OCI-LY1 (cell line): Measurements from ENCODE around the gene BRD1.

ENCODE experiments used
- H2AFZ ChIP-seq: fragments of 200-600 bp; sonication (generic), shearing (Covaris generic); 2 replicates; pipeline ENCODE4 v1.6.0; 2014; ENCODE audit warnings: antibody characterized with exemption, mild to moderate bottlenecking, low read length
- H3F3A ChIP-seq: fragments of 200-600 bp; sonication (generic), shearing (Covaris generic); 2 replicates; pipeline ENCODE4 v1.6.0; 2014; ENCODE audit warnings: mild to moderate bottlenecking, antibody characterized with exemption, low read length, moderate library complexity; ENCODE audit not compliant: insufficient read depth
- H3K27ac ChIP-seq: fragments of 200-600 bp; sonication (generic); 2 replicates; pipeline ENCODE4 v1.5.1; 2014; ENCODE audit warnings: low read length, mixed run types, mild to moderate bottlenecking, low read depth; ENCODE audit not compliant: poor library complexity, severe bottlenecking
- H3K27me3 ChIP-seq: fragments of 200-600 bp; sonication (generic); 2 replicates; pipeline ENCODE4 v1.6.0; 2014; ENCODE audit warnings: antibody characterized with exemption, mild to moderate bottlenecking, low read length, moderate library complexity; ENCODE audit not compliant: insufficient read depth
- H3K36me3 ChIP-seq: fragments of 200-600 bp; sonication (generic); 2 replicates; pipeline ENCODE4 v1.6.1; 2014; ENCODE audit warnings: mild to moderate bottlenecking, antibody characterized with exemption, low read length, moderate library complexity, mixed read lengths; ENCODE audit not compliant: insufficient read depth
- H3K4me1 ChIP-seq: fragments of 200-600 bp; sonication (generic); 2 replicates; pipeline ENCODE4 v1.5.1; 2014; ENCODE audit warnings: mild to moderate bottlenecking, low read length, moderate library complexity; ENCODE audit not compliant: insufficient read depth, severe bottlenecking
- H3K4me2 ChIP-seq: fragments of 200-600 bp; sonication (generic), shearing (Covaris generic); 2 replicates; pipeline ENCODE4 v1.6.1; 2014; ENCODE audit warnings: low read length
- H3K4me3 ChIP-seq: fragments of 200-600 bp; sonication (generic); 2 replicates; pipeline ENCODE4 v1.5.1; 2014; ENCODE audit warnings: low read length, low read depth, mild to moderate bottlenecking, mixed read lengths; ENCODE audit not compliant: poor library complexity, severe bottlenecking
- H3K79me2 ChIP-seq: fragments of 200-600 bp; shearing (Covaris generic); 2 replicates; pipeline ENCODE4 v1.6.1; 2016; ENCODE audit warnings: mixed run types, low read length, mixed read lengths; ENCODE audit not compliant: insufficient read depth
- H3K9ac ChIP-seq: fragments of 200-600 bp; sonication (generic), shearing (Covaris generic); 2 replicates; pipeline ENCODE4 v1.6.1; 2014; ENCODE audit warnings: mild to moderate bottlenecking, low read length, mixed read lengths
- H3K9me2 ChIP-seq: fragments of 200-600 bp; sonication (generic), shearing (Covaris generic); 2 replicates; pipeline ENCODE4 v1.6.1; 2014; ENCODE audit warnings: low read depth, mild to moderate bottlenecking, low read length, mixed read lengths
- H3K9me3 ChIP-seq: fragments of 200-600 bp; shearing (Covaris generic); 2 replicates; pipeline ENCODE4 v1.6.1; 2014; ENCODE audit warnings: low read length, mixed read lengths
- H4K20me1 ChIP-seq: fragments of 200-600 bp; sonication (generic), shearing (Covaris generic); 2 replicates; pipeline ENCODE4 v1.6.0; 2016; ENCODE audit warnings: mild to moderate bottlenecking, low read length; ENCODE audit not compliant: insufficient read depth
- EZH2 ChIP-seq: fragments of 200-600 bp; sonication (generic), shearing (Covaris generic); IDR thresholded peaks from 2 replicates; pipeline ENCODE4 v1.8.0; 2017; ENCODE audit warnings: borderline replicate concordance, mixed run types, mild to moderate bottlenecking, antibody characterized with exemption, low read length, moderate library complexity, mixed read lengths
- TF ChIP-seq, protein P1 (sequence below): fragments of 200-600 bp; sonication (generic), shearing (Covaris generic); IDR thresholded peaks from 2 replicates; pipeline ENCODE4 v1.5.1; 2017; ENCODE audit warnings: mild to moderate bottlenecking, antibody characterized with exemption, low read length, moderate library complexity, mixed read lengths

The BRD1 gene

GRCh38 chr22:49845241-49845640 lies 17.6 kb upstream of the BRD1 start:
- H2AFZ ChIP-seq, result no peak overlapping the region
- no peaks in the 10 kb centered on the region for H3K36me3 ChIP-seq
- no peak overlapping the region for H3K4me3 ChIP-seq
- no peaks in the 10 kb centered on the region for H3K9me3 ChIP-seq
- no peaks in the 10 kb centered on the region for H3K27me3 ChIP-seq
- no peaks in the 10 kb centered on the region for H3F3A ChIP-seq
- no peaks in the 10 kb centered on the region for H3K4me1 ChIP-seq
- H4K20me1 ChIP-seq, result no peaks in the 10 kb centered on the region
- no peak overlapping the region for H3K9ac ChIP-seq
- H3K27ac ChIP-seq, result no peak overlapping the region
- H3K4me2 ChIP-seq, result no peak overlapping the region
- no peaks in the 10 kb centered on the region for H3K79me2 ChIP-seq
- no peak for TF ChIP-seq EZH2
- TF ChIP-seq, protein P1, sequence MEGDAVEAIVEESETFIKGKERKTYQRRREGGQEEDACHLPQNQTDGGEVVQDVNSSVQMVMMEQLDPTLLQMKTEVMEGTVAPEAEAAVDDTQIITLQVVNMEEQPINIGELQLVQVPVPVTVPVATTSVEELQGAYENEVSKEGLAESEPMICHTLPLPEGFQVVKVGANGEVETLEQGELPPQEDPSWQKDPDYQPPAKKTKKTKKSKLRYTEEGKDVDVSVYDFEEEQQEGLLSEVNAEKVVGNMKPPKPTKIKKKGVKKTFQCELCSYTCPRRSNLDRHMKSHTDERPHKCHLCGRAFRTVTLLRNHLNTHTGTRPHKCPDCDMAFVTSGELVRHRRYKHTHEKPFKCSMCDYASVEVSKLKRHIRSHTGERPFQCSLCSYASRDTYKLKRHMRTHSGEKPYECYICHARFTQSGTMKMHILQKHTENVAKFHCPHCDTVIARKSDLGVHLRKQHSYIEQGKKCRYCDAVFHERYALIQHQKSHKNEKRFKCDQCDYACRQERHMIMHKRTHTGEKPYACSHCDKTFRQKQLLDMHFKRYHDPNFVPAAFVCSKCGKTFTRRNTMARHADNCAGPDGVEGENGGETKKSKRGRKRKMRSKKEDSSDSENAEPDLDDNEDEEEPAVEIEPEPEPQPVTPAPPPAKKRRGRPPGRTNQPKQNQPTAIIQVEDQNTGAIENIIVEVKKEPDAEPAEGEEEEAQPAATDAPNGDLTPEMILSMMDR, result no peak
- no peaks in the 10 kb centered on the region for H3K9me2 ChIP-seq

DNA sequence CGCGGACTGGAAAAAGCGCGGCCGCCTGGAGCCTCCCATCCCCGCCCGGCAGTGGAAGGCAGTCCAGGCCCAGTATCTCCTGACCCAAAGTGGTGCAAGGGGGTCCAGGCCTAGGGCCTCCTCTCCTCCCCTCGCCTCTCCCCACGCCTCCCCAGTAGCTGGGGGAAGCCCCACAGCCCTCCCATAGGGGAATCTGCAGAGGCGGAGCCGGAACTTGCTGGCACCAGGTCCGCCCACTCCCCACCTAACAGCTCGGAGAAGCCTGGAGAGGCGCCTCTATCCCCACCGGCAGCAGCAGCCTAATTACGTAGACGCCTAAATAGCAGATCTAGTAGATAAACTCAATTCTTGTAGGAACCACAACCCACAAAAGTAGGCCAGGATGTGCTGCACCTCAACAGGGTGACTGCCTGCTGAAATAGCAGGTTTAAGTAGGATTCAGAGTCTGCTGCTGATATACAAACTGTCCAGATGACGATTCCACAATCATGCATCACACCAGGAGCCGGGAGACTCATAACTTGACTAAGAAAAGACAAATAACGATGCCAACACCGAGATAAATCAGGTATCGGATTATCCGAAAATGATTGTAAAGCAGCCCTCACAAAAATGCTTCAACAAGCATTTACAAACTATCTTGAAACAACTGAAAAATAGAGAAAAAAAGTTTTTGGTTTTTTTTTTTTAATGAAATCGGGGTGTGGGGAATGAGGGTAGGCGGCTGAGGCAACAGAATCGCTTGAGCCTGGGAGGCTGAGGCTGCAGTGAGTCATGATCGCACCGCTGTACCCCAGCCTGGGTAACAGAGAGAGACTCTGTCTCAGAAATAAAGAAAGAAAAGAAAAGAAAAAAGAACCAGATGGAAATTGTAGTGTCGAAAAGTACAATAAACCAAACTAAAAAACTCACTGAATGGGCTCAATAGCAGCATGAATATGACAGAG lies 11.4 kb upstream of the BRD1 start:
- Histone ChIP-seq H3K27ac (no peak overlapping the region), H2AFZ (no peak overlapping the region), H4K20me1 (no peaks in the 10 kb centered on the region), H3K79me2 (no peaks in the 10 kb centered on the region), H3K36me3 (no peaks in the 10 kb centered on the region), H3K27me3 (peaks cover 7% of the 10 kb centered on the region; the same call in 1 of the 2 replicates), H3K9me3 (no peaks in the 10 kb centered on the region), H3K4me3 (no peak overlapping the region), H3K4me2 (no peak overlapping the region), H3K9me2 (no peaks in the 10 kb centered on the region), H3F3A (no peaks in the 10 kb centered on the region), H3K9ac (no peak overlapping the region), H3K4me1 (no peaks in the 10 kb centered on the region)
- no peak for TF ChIP-seq EZH2
- TF ChIP-seq, protein P1, result no peak

GRCh38 chr22:49833340-49834007 lies 5.8 kb upstream of the BRD1 start:
- Histone ChIP-seq H4K20me1 (no peaks in the 10 kb centered on the region), H3K9me3 (peaks cover 7% of the 10 kb centered on the region; the same call in 1 of the 2 replicates), H3K4me1 (peaks cover 19% of the 10 kb centered on the region), H3K79me2 (no peaks in the 10 kb centered on the region), H3K4me3 (no peak overlapping the region), H3K4me2 (no peak overlapping the region), H3F3A (peaks cover 9% of the 10 kb centered on the region; the same call in 1 of the 2 replicates), H3K27ac (no peak overlapping the region), H2AFZ (no peak overlapping the region), H3K36me3 (no peaks in the 10 kb centered on the region), H3K9ac (no peak overlapping the region), H3K9me2 (no peaks in the 10 kb centered on the region), H3K27me3 (peaks cover 16% of the 10 kb centered on the region; the same call in 1 of the 2 replicates)
- no peak for TF ChIP-seq EZH2
- TF ChIP-seq, protein P1, result no peak
